K562 (cell line): Measurements from ENCODE around the gene GSTM2. TPM values are rescaled to one million over a fixed set of nuclear protein-coding genes. Genes with fewer than 3 reads are reported as not detected.
A peak's percentile ranks its signal among the peaks of the same experiment; 100 is the strongest.

Experiments
- ATAC-seq: fragments of 200-7000 bp; cut with Tn5 transposase; 3 replicates; pipeline ENCODE4 v1.9.1; 2020; ENCODE audit warnings: moderate library complexity
- BruUV-seq: library from RNA; stranded (reverse); fragments of 400-500 nt; replicated peaks from 2 replicates; lab custom pipeline; 2021; lab: Mats Ljungman, UMichigan
- CTCF ChIA-PET: fragments of 300-600 bp; formaldehyde crosslinking; extraction: SDS; loops from one replicate; lab custom pipeline; 2021; ENCODE audit warnings: low intra/inter-chr PET ratio; lab: Yijun Ruan, JAX
- POLR2A ChIA-PET: fragments of 300-600, 350-650 bp; sonication (Branson Sonifier 250); formaldehyde crosslinking; extraction: SDS; loops from one replicate; lab custom pipeline; 2021; ENCODE audit warnings: antibody characterized with exemption, inconsistent platforms; lab: Yijun Ruan, JAX
- DNase-seq, 4 experiments: peaks; one replicate each; pipeline versions ENCODE4 v3.0.0 to v3.0.0-alpha.2; 2011 to 2018; ENCODE audit warnings: low spot score in 3 of 4, mixed read lengths in 3 of 4; ENCODE audit errors: extremely low read depth in 1 of 4
- FAIRE-seq: peaks from 2 replicates; lab custom pipeline; 2011; peaks lifted over from hg19 to GRCh38; lab: Jason Lieb, UNC
- H2AFZ ChIP-seq: 2 replicates; pipeline ENCODE4 v1.6.0; 2011; ENCODE audit warnings: low read depth, low read length, control low read depth, inconsistent platforms
- H3K27ac ChIP-seq: fragments of 200-600 bp; 3 replicates; pipeline ENCODE4 v1.8.0; 2011; ENCODE audit warnings: low read depth, mild to moderate bottlenecking, control low read depth, inconsistent platforms, low read length, moderate library complexity, mixed read lengths; ENCODE audit errors: extremely low read depth
- H3K27me3 ChIP-seq, 2 experiments: fragments of 300-600 bp in 1 of 2; 2 replicates in 1 of 2; 3 replicates in 1 of 2; pipeline versions ENCODE4 v1.6.0 to v1.8.0; 2011; ENCODE audit warnings: inconsistent platforms in 2 of 2, low read length in 2 of 2, mild to moderate bottlenecking in 1 of 2, mixed read lengths in 1 of 2, moderate library complexity in 1 of 2; ENCODE audit not compliant: control insufficient read depth in 2 of 2, insufficient read depth in 2 of 2
- H3K36me3 ChIP-seq: fragments of 300-600 bp; 3 replicates; pipeline ENCODE4 v1.8.0; 2011; ENCODE audit warnings: mild to moderate bottlenecking, low read length, inconsistent platforms; ENCODE audit not compliant: control insufficient read depth, insufficient read depth
- H3K4me1 ChIP-seq, 2 experiments: fragments of 200-600 bp in 1 of 2; replicated peaks in 1 of 2; 2 replicates in 1 of 2; 3 replicates in 1 of 2; pipeline versions ENCODE4 v1.5.1 to v1.8.0; 2011; ENCODE audit warnings: inconsistent platforms in 2 of 2, low read length in 2 of 2, mild to moderate bottlenecking in 1 of 2, mixed read lengths in 1 of 2, moderate library complexity in 1 of 2; ENCODE audit not compliant: control insufficient read depth in 2 of 2, insufficient read depth in 2 of 2
- H3K4me2 ChIP-seq: 2 replicates; pipeline ENCODE4 v1.6.1; 2011; ENCODE audit warnings: low read length, control low read depth, inconsistent platforms, mixed read lengths; ENCODE audit not compliant: insufficient read depth
- H3K4me3 ChIP-seq: fragments of 200-600 bp; sonication (generic), shearing (Covaris generic); 2 replicates; pipeline ENCODE4 v1.5.1; 2016; ENCODE audit warnings: control low read depth, inconsistent platforms
- H3K79me2 ChIP-seq: fragments of 200-600 bp; 3 replicates; pipeline ENCODE4 v1.8.0; 2011; ENCODE audit warnings: low read length, inconsistent platforms; ENCODE audit not compliant: control insufficient read depth, insufficient read depth
- H3K9ac ChIP-seq, 2 experiments: 2 replicates each; pipeline versions ENCODE4 v1.6.0 to v1.6.1; 2011; ENCODE audit warnings: low read depth in 2 of 2, low read length in 2 of 2, control low read depth in 1 of 2, inconsistent platforms in 1 of 2, mild to moderate bottlenecking in 1 of 2, mixed read lengths in 1 of 2; ENCODE audit not compliant: insufficient read depth in 1 of 2
- H3K9me1 ChIP-seq: one replicate; pipeline ENCODE4 v1.6.0; 2011; ENCODE audit warnings: inconsistent platforms, mild to moderate bottlenecking, low read length, moderate library complexity; ENCODE audit not compliant: control insufficient read depth, insufficient read depth
- H3K9me3 ChIP-seq: replicated peaks from 2 replicates; pipeline ENCODE4 v1.5.1; 2011; ENCODE audit warnings: low read depth, low read length, inconsistent platforms; ENCODE audit not compliant: control insufficient read depth, insufficient read depth
- H4K20me1 ChIP-seq: replicated peaks from 2 replicates; pipeline ENCODE4 v1.6.1; 2011; ENCODE audit warnings: low read length, inconsistent platforms, mixed read lengths; ENCODE audit not compliant: control insufficient read depth, insufficient read depth
- CBX3 ChIP-seq, 2 experiments: IDR thresholded peaks; 1 replicate in 1 of 2; 2 replicates in 1 of 2; pipeline ENCODE4 v1.6.1; 2012; ENCODE audit warnings: inconsistent platforms in 2 of 2, low read length in 2 of 2, borderline replicate concordance in 1 of 2, control low read depth in 1 of 2
- GABPB2 ChIP-seq: fragments of 250-450 bp; sonication (Bioruptor Pico); conservative IDR thresholded peaks from 2 replicates; pipeline ENCODE4 v1.5.1; 2021; ENCODE audit warnings: mild to moderate bottlenecking
- GATAD2A ChIP-seq: fragments of 450-650 bp; IDR thresholded peaks from 2 replicates; pipeline ENCODE4 v1.6.1; 2017
- KLF6 ChIP-seq: fragments of 250-450 bp; sonication (Bioruptor Pico); IDR thresholded peaks from 2 replicates; pipeline ENCODE4 v1.4.0; 2020; ENCODE audit warnings: mild to moderate bottlenecking, moderate library complexity, borderline replicate concordance
- LARP7 ChIP-seq: fragments of 450-650 bp; IDR thresholded peaks from 2 replicates; pipeline ENCODE4 v1.6.1; 2016
- MAFG ChIP-seq: fragments of 450-650 bp; conservative IDR thresholded peaks from 2 replicates; pipeline ENCODE4 v1.6.1; 2016; ENCODE audit warnings: missing genetic modification characterization, missing compliant biosample characterization
- POU5F1 ChIP-seq: fragments of 150-350 bp; IDR thresholded peaks from 2 replicates; pipeline ENCODE4 v1.6.1; 2014; ENCODE audit warnings: borderline replicate concordance, low read length, low read depth, mild to moderate bottlenecking; ENCODE audit not compliant: partially characterized antibody
- RBM25 ChIP-seq: fragments of 200-400 bp; formaldehyde crosslinking; IDR thresholded peaks from 2 replicates; pipeline ENCODE4 v1.6.1; 2018; ENCODE audit warnings: low read length, low read depth, moderate library complexity; ENCODE audit not compliant: severe bottlenecking
- SAP30 ChIP-seq: fragments of 200-600 bp; sonication (generic); IDR thresholded peaks from 2 replicates; pipeline ENCODE4 v1.6.1; 2012; ENCODE audit warnings: borderline replicate concordance, low read depth, mild to moderate bottlenecking, moderate library complexity, low read length, control low read depth, inconsistent platforms; ENCODE audit not compliant: insufficient read depth, poor library complexity, severe bottlenecking
- SMAD4 ChIP-seq: fragments of 250-450 bp; sonication (Bioruptor Pico); conservative IDR thresholded peaks from 2 replicates; pipeline ENCODE4 v1.8.0; 2021; ENCODE audit warnings: inconsistent platforms, mild to moderate bottlenecking, moderate library complexity
- ZBED1 ChIP-seq: IDR thresholded peaks from 2 replicates; pipeline ENCODE4 v1.6.1; 2014
- WGBS: fragments of 100-300 bp; shearing (Covaris generic); methylation state at CpG from one replicate; pipeline ENCODE4 v1.1.6; 2016; ENCODE audit warnings: low coverage, mixed read lengths; ENCODE audit not compliant: insufficient coverage; ENCODE audit errors: missing lambda C conversion rate; 5-methylcytosine and 5-hydroxymethylcytosine counted together
- in situ Hi-C: fragments of 300-500 bp; cut with MboI; formaldehyde crosslinking; loops from 4 replicates; pipeline ENCODE4 v1.15.0; 2018; ENCODE audit warnings: inconsistent platforms, mixed read lengths
- intact Hi-C: fragments of 100-400 bp; cut with micrococcal nuclease; formaldehyde crosslinking; loops from 2 replicates; pipeline ENCODE4 v1.14.2; 2022
- polyA plus RNA-seq, 8 experiments: library from polyadenylated mRNA; depleted of rRNA in 4 of 8; stranded (reverse) in 5 of 8; unstranded in 3 of 8; fragments of >200 nt; fragmentation: Nextera tagmentation in 2 of 8; fragmentation: Illumina TruSeq in 1 of 8; extraction: Ambion mirVana in 2 of 8; extraction: Trizol in 1 of 8; gene quantifications; 2 replicates each; pipeline versions ENCODE4 v1.2.1 to v1.2.3, GENCODE V29; 2011 to 2014; ENCODE audit warnings: inconsistent platforms in 1 of 8, missing spikeins in 1 of 8
- total RNA-seq, 7 experiments: library from RNA; depleted of rRNA in 6 of 7; stranded (reverse); fragments of >200 nt in 6 of 7; fragmentation: Illumina TruSeq in 2 of 7; extraction: Trizol in 2 of 7; gene quantifications; 2 replicates each; pipeline versions ENCODE4 v1.2.1 to v1.2.3, GENCODE V29; 2011 to 2021; ENCODE audit warnings: low replicate concordance in 1 of 7
- TF ChIP-seq, protein P1 (sequence below): fragments of 250-450 bp; sonication (Bioruptor Pico); IDR thresholded peaks from 2 replicates; pipeline ENCODE4 v1.4.0; 2020; ENCODE audit warnings: mild to moderate bottlenecking, moderate library complexity
- TF ChIP-seq, protein P2 (sequence below): sonication (generic); formaldehyde crosslinking; IDR thresholded peaks from 2 replicates; pipeline ENCODE4 v1.8.0; 2022; ENCODE audit warnings: missing genetic modification reagents, mild to moderate bottlenecking, moderate library complexity, borderline replicate concordance
- TF ChIP-seq, protein P3 (sequence below): fragments of 450-650 bp; formaldehyde crosslinking; IDR thresholded peaks from 2 replicates; pipeline ENCODE4 v1.4.0; 2020; ENCODE audit warnings: mild to moderate bottlenecking
- TF ChIP-seq, protein P4 (sequence below): sonication (generic); formaldehyde crosslinking; IDR thresholded peaks from 2 replicates; pipeline ENCODE4 v1.8.0; 2023; ENCODE audit warnings: mild to moderate bottlenecking, missing genetic modification reagents

The GSTM2 gene
- total and polyA plus RNA-seq, 9 of the 15 experiments (the other 6 are each of a cell fraction or from before 2014, with no cell fraction given): 1.6 to 15.1 (median 6.8) TPM

DNA sequence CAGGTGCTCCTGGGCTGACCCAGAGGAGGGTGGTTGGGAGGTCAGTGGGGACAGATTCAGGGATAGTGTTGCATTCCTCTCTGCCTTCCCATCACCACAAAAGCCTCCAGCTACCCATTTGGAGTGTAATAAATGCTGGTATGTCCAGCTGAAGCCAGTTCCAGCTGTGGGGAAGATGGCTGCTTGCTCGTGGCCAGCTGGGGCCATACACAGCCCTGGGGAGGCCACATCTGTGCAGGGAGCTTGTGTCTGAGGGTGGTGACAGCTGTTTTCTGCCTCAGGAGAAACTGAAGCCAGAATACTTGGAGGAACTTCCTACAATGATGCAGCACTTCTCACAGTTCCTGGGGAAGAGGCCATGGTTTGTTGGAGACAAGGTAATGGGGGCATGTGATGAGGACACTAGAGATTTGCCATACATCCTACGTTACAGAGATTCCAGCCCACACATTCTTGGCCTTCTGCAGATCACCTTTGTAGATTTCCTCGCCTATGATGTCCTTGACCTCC lies 9.3 kb upstream of the GSTM2 start:
- ATAC-seq (no peak), FAIRE-seq (no peak), DNase-seq (no peak)
- Histone ChIP-seq H4K20me1 (no peaks in the 10 kb centered on the region), H3K9me1 (no peaks in the 10 kb centered on the region), H3K27me3 (no peaks in the 10 kb centered on the region), H3K27ac (no peak overlapping the region), H3K4me2 (no peak overlapping the region), H3K4me3 (no peak overlapping the region), H3K4me1 (peaks cover 0 to 24% of the 10 kb centered on the region in 2 experiments; a peak in 3 of 5 replicates), H3K9ac (peak overlapping the region in 1 of 2 experiments; percentile 77; a peak in 2 of 4 replicates), H2AFZ (no peak overlapping the region), H3K9me3 (no peaks in the 10 kb centered on the region), H3K36me3 (peaks cover 14% of the 10 kb centered on the region; the same call in 2 of the 3 replicates), H3K79me2 (0 out of 3 replicates have a peak, but pooled peaks cover 2% of the 10 kb centered on the region)
- WGBS: 25% methylated on average over 3 of the region's 3 CpGs
- intact Hi-C loops: no loop called here
- in situ Hi-C loops: no loop called here
- BruUV-seq: no TSS peak
- ChIA-PET POLR2A (interaction anchor here (0.7 to 1.6 kb wide), 4 partner anchors 9 to 20 kb away, joined by 3 to 4 read pairs (median 3); partner anchors contain the start of gene GSTM2), CTCF (no interaction called here)
- no peak for TF ChIP-seq RBM25
- TF ChIP-seq, protein P1, sequence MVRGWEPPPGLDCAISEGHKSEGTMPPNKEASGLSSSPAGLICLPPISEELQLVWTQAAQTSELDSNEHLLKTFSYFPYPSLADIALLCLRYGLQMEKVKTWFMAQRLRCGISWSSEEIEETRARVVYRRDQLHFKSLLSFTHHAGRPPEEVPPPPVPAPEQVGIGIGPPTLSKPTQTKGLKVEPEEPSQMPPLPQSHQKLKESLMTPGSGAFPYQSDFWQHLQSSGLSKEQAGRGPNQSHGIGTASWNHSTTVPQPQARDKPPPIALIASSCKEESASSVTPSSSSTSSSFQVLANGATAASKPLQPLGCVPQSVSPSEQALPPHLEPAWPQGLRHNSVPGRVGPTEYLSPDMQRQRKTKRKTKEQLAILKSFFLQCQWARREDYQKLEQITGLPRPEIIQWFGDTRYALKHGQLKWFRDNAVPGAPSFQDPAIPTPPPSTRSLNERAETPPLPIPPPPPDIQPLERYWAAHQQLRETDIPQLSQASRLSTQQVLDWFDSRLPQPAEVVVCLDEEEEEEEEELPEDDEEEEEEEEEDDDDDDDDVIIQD (CRISPR knock-in tag): no peak
- TF ChIP-seq, protein P2, sequence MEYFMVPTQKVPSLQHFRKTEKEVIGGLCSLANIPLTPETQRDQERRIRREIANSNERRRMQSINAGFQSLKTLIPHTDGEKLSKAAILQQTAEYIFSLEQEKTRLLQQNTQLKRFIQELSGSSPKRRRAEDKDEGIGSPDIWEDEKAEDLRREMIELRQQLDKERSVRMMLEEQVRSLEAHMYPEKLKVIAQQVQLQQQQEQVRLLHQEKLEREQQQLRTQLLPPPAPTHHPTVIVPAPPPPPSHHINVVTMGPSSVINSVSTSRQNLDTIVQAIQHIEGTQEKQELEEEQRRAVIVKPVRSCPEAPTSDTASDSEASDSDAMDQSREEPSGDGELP (CRISPR knock-in tag): peak; percentile 54; the same call in 1 of the 2 replicates
- no peak for TF ChIP-seq KLF6 (CRISPR knock-in tag)
- TF ChIP-seq LARP7: no peak
- no peak for TF ChIP-seq GATAD2A
- TF ChIP-seq, protein P3, sequence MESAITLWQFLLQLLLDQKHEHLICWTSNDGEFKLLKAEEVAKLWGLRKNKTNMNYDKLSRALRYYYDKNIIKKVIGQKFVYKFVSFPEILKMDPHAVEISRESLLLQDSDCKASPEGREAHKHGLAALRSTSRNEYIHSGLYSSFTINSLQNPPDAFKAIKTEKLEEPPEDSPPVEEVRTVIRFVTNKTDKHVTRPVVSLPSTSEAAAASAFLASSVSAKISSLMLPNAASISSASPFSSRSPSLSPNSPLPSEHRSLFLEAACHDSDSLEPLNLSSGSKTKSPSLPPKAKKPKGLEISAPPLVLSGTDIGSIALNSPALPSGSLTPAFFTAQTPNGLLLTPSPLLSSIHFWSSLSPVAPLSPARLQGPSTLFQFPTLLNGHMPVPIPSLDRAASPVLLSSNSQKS (CRISPR knock-in tag): no peak
- TF ChIP-seq SAP30: no peak
- TF ChIP-seq, protein P4, sequence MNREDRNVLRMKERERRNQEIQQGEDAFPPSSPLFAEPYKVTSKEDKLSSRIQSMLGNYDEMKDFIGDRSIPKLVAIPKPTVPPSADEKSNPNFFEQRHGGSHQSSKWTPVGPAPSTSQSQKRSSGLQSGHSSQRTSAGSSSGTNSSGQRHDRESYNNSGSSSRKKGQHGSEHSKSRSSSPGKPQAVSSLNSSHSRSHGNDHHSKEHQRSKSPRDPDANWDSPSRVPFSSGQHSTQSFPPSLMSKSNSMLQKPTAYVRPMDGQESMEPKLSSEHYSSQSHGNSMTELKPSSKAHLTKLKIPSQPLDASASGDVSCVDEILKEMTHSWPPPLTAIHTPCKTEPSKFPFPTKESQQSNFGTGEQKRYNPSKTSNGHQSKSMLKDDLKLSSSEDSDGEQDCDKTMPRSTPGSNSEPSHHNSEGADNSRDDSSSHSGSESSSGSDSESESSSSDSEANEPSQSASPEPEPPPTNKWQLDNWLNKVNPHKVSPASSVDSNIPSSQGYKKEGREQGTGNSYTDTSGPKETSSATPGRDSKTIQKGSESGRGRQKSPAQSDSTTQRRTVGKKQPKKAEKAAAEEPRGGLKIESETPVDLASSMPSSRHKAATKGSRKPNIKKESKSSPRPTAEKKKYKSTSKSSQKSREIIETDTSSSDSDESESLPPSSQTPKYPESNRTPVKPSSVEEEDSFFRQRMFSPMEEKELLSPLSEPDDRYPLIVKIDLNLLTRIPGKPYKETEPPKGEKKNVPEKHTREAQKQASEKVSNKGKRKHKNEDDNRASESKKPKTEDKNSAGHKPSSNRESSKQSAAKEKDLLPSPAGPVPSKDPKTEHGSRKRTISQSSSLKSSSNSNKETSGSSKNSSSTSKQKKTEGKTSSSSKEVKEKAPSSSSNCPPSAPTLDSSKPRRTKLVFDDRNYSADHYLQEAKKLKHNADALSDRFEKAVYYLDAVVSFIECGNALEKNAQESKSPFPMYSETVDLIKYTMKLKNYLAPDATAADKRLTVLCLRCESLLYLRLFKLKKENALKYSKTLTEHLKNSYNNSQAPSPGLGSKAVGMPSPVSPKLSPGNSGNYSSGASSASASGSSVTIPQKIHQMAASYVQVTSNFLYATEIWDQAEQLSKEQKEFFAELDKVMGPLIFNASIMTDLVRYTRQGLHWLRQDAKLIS: 0 out of 2 replicates have a peak, but pooled peaks have one; percentile 29
- TF ChIP-seq CBX3 (IDR thresholded peaks at IDR 0.05; ENCODE audit: borderline replicate concordance in 1 of 2, low read length in 2 of 2): no peak
- TF ChIP-seq ZBED1: no peak
- peak; percentile 57 for TF ChIP-seq MAFG (tag)
- no peak for TF ChIP-seq GABPB2 (CRISPR knock-in tag)
- no peak for TF ChIP-seq POU5F1
- TF ChIP-seq SMAD4 (CRISPR knock-in tag): no peak
